ENCODE measurements around the gene TMEM164.

DNA sequence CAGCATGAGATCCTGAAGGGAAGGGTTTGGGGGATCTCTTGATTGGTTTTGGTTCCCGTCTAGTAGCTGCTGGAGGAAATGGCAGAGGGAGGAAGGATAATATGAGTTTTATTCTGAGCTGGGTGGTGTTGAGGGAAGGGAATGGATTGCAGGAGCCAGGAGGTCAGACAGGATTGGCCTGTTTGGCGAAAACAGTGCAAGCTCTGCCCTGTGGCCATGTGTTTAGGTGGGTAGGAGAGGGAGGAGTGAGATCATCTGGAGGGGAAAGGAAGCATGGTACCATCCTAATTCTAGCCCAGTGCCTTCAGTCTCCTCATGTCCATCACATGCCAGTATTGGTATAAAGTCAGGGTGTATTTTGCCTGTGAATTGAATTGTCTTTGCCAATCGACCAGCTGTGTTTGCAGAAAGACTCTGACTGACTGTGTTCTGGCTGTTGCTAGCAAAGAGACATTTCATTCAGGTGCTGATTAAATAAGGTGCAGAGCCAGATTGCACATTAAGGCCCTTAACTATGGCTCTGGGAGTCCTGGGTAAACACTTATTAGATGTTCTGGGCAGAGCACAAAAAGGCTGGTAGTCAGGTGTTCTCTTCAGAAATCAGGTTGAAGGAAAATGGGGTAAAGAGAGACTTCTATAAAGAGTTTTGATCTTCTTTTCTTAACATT, 10.0 kb downstream of the TMEM164 start:
- TF ChIP-seq, protein P1, sequence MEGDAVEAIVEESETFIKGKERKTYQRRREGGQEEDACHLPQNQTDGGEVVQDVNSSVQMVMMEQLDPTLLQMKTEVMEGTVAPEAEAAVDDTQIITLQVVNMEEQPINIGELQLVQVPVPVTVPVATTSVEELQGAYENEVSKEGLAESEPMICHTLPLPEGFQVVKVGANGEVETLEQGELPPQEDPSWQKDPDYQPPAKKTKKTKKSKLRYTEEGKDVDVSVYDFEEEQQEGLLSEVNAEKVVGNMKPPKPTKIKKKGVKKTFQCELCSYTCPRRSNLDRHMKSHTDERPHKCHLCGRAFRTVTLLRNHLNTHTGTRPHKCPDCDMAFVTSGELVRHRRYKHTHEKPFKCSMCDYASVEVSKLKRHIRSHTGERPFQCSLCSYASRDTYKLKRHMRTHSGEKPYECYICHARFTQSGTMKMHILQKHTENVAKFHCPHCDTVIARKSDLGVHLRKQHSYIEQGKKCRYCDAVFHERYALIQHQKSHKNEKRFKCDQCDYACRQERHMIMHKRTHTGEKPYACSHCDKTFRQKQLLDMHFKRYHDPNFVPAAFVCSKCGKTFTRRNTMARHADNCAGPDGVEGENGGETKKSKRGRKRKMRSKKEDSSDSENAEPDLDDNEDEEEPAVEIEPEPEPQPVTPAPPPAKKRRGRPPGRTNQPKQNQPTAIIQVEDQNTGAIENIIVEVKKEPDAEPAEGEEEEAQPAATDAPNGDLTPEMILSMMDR (IDR thresholded peaks at IDR 0.05) = no peak
- no peak for TF ChIP-seq POLR2A (IDR thresholded peaks at IDR 0.05)

Data from heart left ventricle (tissue), 13 donors.